WTC11 (cell line): ENCODE results near the gene RNF167. TPM values are rescaled to one million over a fixed set of nuclear protein-coding genes. Genes with fewer than 3 reads are reported as not detected.

Experiments
- ATAC-seq: fragments of 200-7000 bp; cut with Tn5 transposase; 2 replicates; pipeline ENCODE4 v1.10.0; 2021; ENCODE audit warnings: mild to moderate bottlenecking, moderate library complexity
- CTCF ChIA-PET: fragments of 300-600 bp; sonication (Branson Sonifier 250); formaldehyde crosslinking; loops from one replicate; lab custom pipeline; 2021; ENCODE audit warnings: antibody characterized with exemption; lab: Charles Lee
- POLR2A ChIA-PET: fragments of 350-600 bp; sonication (Branson Sonifier 250); formaldehyde crosslinking; loops from one replicate; lab custom pipeline; 2021; ENCODE audit warnings: antibody characterized with exemption; lab: Charles Lee
- DNase-seq: peaks from one replicate; pipeline ENCODE4 v3.0.0; 2021; ENCODE audit warnings: low spot score
- H3K27ac Mint-ChIP-seq: 2 replicates; pipeline ENCODE4 v1.8.0; 2021; ENCODE audit warnings: mixed read lengths
- H3K27me3 Mint-ChIP-seq: 2 replicates; pipeline ENCODE4 v1.8.0; 2021; ENCODE audit warnings: low read depth, mild to moderate bottlenecking, moderate library complexity, mixed read lengths
- H3K36me3 Mint-ChIP-seq: 2 replicates; pipeline ENCODE4 v1.8.0; 2021; ENCODE audit warnings: mixed read lengths
- H3K4me1 Mint-ChIP-seq: 2 replicates; pipeline ENCODE4 v1.8.0; 2022; ENCODE audit warnings: mixed read lengths
- H3K4me3 Mint-ChIP-seq: 2 replicates; pipeline ENCODE4 v1.8.0; 2021; ENCODE audit warnings: mild to moderate bottlenecking, moderate library complexity, mixed read lengths
- H3K9me3 Mint-ChIP-seq: 2 replicates; pipeline ENCODE4 v1.8.0; 2021; ENCODE audit warnings: mixed read lengths
- ESRRA ChIP-seq: sonication (generic); formaldehyde crosslinking; IDR thresholded peaks from 2 replicates; pipeline ENCODE4 v1.8.1; 2022; ENCODE audit warnings: mild to moderate bottlenecking, missing genetic modification reagents, borderline replicate concordance
- JAZF1 ChIP-seq: fragments of 250-450 bp; sonication (Bioruptor Pico); IDR thresholded peaks from 2 replicates; pipeline ENCODE4 v1.9.0; 2021; ENCODE audit warnings: moderate library complexity, mild to moderate bottlenecking, inconsistent platforms
- JUN ChIP-seq: sonication (generic); formaldehyde crosslinking; IDR thresholded peaks from 2 replicates; pipeline ENCODE4 v1.8.0; 2023; ENCODE audit warnings: mild to moderate bottlenecking, missing genetic modification reagents
- SMAD4 ChIP-seq: sonication (generic); formaldehyde crosslinking; IDR thresholded peaks from 2 replicates; pipeline ENCODE4 v1.8.0; 2022; ENCODE audit warnings: mild to moderate bottlenecking, missing genetic modification reagents
- ZNF121 ChIP-seq: sonication (generic); formaldehyde crosslinking; IDR thresholded peaks from 2 replicates; pipeline ENCODE4 v1.8.0; 2023; ENCODE audit warnings: missing genetic modification reagents
- ZNF263 ChIP-seq: sonication (generic); formaldehyde crosslinking; IDR thresholded peaks from 2 replicates; pipeline ENCODE4 v1.8.1; 2022; ENCODE audit warnings: low read depth, mild to moderate bottlenecking, moderate library complexity, missing genetic modification reagents
- total RNA-seq: library from RNA; stranded (reverse); gene quantifications from 3 replicates; pipeline ENCODE4 v1.2.3, GENCODE V29; 2021
- TF ChIP-seq, protein P1 (sequence below): sonication (generic); formaldehyde crosslinking; IDR thresholded peaks from 2 replicates; pipeline ENCODE4 v1.8.1; 2023; ENCODE audit warnings: mild to moderate bottlenecking, missing genetic modification reagents, moderate library complexity
- TF ChIP-seq, protein P2 (sequence below): fragments of 250-450 bp; sonication (Bioruptor Pico); IDR thresholded peaks from 2 replicates; pipeline ENCODE4 v1.9.0; 2021; ENCODE audit warnings: mild to moderate bottlenecking
- TF ChIP-seq, protein P3 (sequence below): sonication (generic); formaldehyde crosslinking; IDR thresholded peaks from 2 replicates; pipeline ENCODE4 v1.8.0; 2022; ENCODE audit warnings: mild to moderate bottlenecking, missing genetic modification reagents
- TF ChIP-seq, protein P4 (sequence below): sonication (generic); formaldehyde crosslinking; IDR thresholded peaks from 2 replicates; pipeline ENCODE4 v1.8.0; 2023; ENCODE audit warnings: missing genetic modification reagents, mild to moderate bottlenecking, borderline replicate concordance
- TF ChIP-seq, protein P5 (sequence below): sonication (generic); formaldehyde crosslinking; IDR thresholded peaks from 2 replicates; pipeline ENCODE4 v1.8.0; 2022; ENCODE audit warnings: mild to moderate bottlenecking, missing genetic modification reagents

Gene RNF167
- total RNA-seq, 1 experiment from 2014 or later = 143 TPM

DNA sequence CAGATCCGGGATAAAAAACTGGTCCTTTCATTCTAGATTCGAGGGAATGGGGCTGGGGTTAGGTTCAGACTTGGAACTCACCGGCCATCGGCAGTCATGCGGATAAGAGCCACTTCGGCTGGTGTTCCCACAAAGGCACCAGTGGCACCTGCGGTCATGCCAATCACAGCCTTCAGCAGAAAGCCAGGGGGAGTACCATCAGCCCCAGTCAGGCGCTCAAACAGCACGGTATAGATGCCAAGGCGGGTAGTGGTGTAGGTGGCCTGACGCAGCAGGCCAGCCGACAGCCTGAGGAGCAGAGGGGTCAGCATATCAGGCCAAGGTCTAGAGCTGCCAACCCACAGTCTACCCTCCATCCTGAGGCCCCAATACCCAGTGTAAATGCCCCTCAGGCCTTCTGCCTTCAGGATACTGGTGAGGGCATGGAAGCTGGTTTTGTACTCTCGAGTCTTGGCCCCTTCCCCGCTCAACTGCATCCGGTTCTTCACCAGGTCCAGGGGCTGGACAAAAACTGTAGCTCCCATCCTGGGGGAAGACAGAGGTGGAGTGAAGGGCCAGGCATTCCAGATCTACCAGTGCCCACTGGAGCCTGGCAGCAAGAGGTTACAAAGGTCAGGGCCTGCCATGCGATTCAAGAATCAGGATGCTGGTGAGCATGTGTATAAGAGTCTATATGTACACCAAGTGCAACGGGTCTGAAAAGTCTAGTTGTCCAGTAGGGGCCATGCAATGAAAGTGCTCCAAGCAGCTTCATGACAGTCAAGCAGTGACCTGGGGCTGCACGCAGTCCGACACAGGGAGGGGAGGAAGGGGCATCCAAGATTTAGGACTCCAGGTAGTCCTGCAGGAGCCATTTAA is 1.2 kb upstream of the RNF167 start:
- no peak for DNase-seq
- ChIA-PET POLR2A (interaction anchor here (0.5 to 2.6 kb wide), 3 partner anchors 28 to 123 kb away, joined by 3 to 38 read pairs (median 6); partner anchors contain the start of gene SPAG7), CTCF (interaction anchor here (1.0 to 2.6 kb wide), 11 partner anchors 12 to 49 kb away, joined by 3 to 38 read pairs (median 7); partner anchors contain the start of genes CAMTA2, CHRNE, ENO3 and PFN1)
- Mint-ChIP-seq H3K4me1 (peaks cover 28% of the 10 kb centered on the region), H3K4me3 (peak overlapping the region; percentile 96)
- TF ChIP-seq, protein P1, sequence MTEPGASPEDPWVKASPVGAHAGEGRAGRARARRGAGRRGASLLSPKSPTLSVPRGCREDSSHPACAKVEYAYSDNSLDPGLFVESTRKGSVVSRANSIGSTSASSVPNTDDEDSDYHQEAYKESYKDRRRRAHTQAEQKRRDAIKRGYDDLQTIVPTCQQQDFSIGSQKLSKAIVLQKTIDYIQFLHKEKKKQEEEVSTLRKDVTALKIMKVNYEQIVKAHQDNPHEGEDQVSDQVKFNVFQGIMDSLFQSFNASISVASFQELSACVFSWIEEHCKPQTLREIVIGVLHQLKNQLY (CRISPR knock-in tag) = no peak
- TF ChIP-seq, all 79 proteins: peak for 0
- Mint-ChIP-seq H3K36me3 (peaks cover 36% of the 10 kb centered on the region), H3K9me3 (no peaks in the 10 kb centered on the region), H3K27ac (peak overlapping the region; percentile 96), H3K27me3 (no peaks in the 10 kb centered on the region)
- ATAC-seq = no peak

DNA sequence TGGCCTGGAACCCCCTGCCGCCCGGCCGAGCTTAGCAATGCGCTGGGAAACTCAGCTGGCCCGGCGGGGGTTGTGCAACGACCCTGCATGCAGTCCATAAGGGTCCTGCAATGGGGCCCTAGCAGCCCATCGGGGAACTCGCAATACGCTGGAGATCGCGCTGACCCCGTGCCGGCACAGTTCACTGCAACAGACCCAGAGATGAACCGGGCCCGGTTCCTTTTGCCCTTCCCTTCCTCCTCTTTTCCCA is 597 bp upstream of the RNF167 start:
- POLR2A ChIA-PET = interaction anchor here (0.6 to 2.6 kb wide), 7 partner anchors 9 to 74 kb away, joined by 3 to 38 read pairs (median 6); partner anchors contain the start of genes CHRNE, INCA1, KIF1C and PFN1
- peaks cover 25% of the 10 kb centered on the region for H3K4me1 Mint-ChIP-seq
- CTCF ChIA-PET = interaction anchor here (0.7 to 2.6 kb wide), 14 partner anchors 11 to 209 kb away, joined by 3 to 38 read pairs (median 6); partner anchors contain the start of genes CAMTA2, CHRNE, ENO3 and MED11
- no peak for DNase-seq
- H3K36me3 Mint-ChIP-seq = peaks cover 39% of the 10 kb centered on the region
- H3K9me3 Mint-ChIP-seq = no peaks in the 10 kb centered on the region
- peak overlapping the region; percentile 96 for H3K4me3 Mint-ChIP-seq
- TF ChIP-seq SMAD4 (CRISPR knock-in tag) (0 out of 2 replicates have a peak, but pooled peaks have one; percentile 22), ZNF121 (no peak), ZNF263 (CRISPR knock-in tag) (no peak), JAZF1 (no peak), JUN (CRISPR knock-in tag) (0 out of 2 replicates have a peak, but pooled peaks have one; percentile 18), ESRRA (CRISPR knock-in tag) (no peak)
- TF ChIP-seq, protein P2, sequence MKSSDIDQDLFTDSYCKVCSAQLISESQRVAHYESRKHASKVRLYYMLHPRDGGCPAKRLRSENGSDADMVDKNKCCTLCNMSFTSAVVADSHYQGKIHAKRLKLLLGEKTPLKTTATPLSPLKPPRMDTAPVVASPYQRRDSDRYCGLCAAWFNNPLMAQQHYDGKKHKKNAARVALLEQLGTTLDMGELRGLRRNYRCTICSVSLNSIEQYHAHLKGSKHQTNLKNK (CRISPR knock-in tag) = no peak
- TF ChIP-seq, protein P3, sequence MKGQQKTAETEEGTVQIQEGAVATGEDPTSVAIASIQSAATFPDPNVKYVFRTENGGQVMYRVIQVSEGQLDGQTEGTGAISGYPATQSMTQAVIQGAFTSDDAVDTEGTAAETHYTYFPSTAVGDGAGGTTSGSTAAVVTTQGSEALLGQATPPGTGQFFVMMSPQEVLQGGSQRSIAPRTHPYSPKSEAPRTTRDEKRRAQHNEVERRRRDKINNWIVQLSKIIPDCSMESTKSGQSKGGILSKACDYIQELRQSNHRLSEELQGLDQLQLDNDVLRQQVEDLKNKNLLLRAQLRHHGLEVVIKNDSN (CRISPR knock-in tag) = peak; percentile 10; the same call in 1 of the 2 replicates
- TF ChIP-seq, protein P4, sequence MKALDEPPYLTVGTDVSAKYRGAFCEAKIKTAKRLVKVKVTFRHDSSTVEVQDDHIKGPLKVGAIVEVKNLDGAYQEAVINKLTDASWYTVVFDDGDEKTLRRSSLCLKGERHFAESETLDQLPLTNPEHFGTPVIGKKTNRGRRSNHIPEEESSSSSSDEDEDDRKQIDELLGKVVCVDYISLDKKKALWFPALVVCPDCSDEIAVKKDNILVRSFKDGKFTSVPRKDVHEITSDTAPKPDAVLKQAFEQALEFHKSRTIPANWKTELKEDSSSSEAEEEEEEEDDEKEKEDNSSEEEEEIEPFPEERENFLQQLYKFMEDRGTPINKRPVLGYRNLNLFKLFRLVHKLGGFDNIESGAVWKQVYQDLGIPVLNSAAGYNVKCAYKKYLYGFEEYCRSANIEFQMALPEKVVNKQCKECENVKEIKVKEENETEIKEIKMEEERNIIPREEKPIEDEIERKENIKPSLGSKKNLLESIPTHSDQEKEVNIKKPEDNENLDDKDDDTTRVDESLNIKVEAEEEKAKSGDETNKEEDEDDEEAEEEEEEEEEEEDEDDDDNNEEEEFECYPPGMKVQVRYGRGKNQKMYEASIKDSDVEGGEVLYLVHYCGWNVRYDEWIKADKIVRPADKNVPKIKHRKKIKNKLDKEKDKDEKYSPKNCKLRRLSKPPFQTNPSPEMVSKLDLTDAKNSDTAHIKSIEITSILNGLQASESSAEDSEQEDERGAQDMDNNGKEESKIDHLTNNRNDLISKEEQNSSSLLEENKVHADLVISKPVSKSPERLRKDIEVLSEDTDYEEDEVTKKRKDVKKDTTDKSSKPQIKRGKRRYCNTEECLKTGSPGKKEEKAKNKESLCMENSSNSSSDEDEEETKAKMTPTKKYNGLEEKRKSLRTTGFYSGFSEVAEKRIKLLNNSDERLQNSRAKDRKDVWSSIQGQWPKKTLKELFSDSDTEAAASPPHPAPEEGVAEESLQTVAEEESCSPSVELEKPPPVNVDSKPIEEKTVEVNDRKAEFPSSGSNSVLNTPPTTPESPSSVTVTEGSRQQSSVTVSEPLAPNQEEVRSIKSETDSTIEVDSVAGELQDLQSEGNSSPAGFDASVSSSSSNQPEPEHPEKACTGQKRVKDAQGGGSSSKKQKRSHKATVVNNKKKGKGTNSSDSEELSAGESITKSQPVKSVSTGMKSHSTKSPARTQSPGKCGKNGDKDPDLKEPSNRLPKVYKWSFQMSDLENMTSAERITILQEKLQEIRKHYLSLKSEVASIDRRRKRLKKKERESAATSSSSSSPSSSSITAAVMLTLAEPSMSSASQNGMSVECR (CRISPR knock-in tag) = 0 out of 2 replicates have a peak, but pooled peaks have one; percentile 33
- TF ChIP-seq, protein P5, sequence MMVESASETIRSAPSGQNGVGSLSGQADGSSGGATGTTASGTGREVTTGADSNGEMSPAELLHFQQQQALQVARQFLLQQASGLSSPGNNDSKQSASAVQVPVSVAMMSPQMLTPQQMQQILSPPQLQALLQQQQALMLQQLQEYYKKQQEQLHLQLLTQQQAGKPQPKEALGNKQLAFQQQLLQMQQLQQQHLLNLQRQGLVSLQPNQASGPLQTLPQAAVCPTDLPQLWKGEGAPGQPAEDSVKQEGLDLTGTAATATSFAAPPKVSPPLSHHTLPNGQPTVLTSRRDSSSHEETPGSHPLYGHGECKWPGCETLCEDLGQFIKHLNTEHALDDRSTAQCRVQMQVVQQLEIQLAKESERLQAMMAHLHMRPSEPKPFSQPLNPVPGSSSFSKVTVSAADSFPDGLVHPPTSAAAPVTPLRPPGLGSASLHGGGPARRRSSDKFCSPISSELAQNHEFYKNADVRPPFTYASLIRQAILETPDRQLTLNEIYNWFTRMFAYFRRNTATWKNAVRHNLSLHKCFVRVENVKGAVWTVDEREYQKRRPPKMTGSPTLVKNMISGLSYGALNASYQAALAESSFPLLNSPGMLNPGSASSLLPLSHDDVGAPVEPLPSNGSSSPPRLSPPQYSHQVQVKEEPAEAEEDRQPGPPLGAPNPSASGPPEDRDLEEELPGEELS = 0 out of 2 replicates have a peak, but pooled peaks have one; percentile 18
- H3K27ac Mint-ChIP-seq = peak overlapping the region; percentile 96
- no peaks in the 10 kb centered on the region for H3K27me3 Mint-ChIP-seq
- ATAC-seq = no peak
